Measurements from ENCODE around the gene TAAR5.

GRCh38 chr6:132598473-132598872, 8.9 kb upstream of the TAAR5 start:
- TF ChIP-seq POLR2AphosphoS5 (IDR thresholded peaks at IDR 0.05; ENCODE audit: borderline replicate concordance, low read depth, low read length) (no peak), FOXP2 (optimal IDR thresholded peaks at IDR 0.05; ENCODE audit: control extremely low read depth, extremely low read length, insufficient read depth) (no peak)

Data from SK-N-MC (cell line).